A549 (cell line): Measurements from ENCODE around the gene MAZ.

Source experiments
- BHLHE40 ChIP-seq: IDR thresholded peaks from 2 replicates; pipeline ENCODE4 v1.6.1; 2012; ENCODE audit warnings: low read depth, low read length, inconsistent platforms
- CTCF ChIP-seq: fragments of >200 bp; sonication (Bioruptor Twin); formaldehyde crosslinking; IDR thresholded peaks from 3 replicates; pipeline ENCODE4 v1.5.1; 2016
- EP300 ChIP-seq, 2 experiments: fragments of >200 bp; sonication (Bioruptor Twin); formaldehyde crosslinking; IDR thresholded peaks; 2 replicates in 1 of 2; 3 replicates in 1 of 2; pipeline ENCODE4 v1.6.1; 2016 to 2017
- MYC ChIP-seq: IDR thresholded peaks from 2 replicates; pipeline ENCODE4 v1.6.1; 2012; ENCODE audit warnings: mild to moderate bottlenecking, inconsistent platforms, low read length, improper control_type of control experiment, borderline replicate concordance
- NFE2L2 ChIP-seq: fragments of 150-350 bp; conservative IDR thresholded peaks from 2 replicates; pipeline ENCODE4 v1.6.1; 2014; ENCODE audit warnings: low read length
- POLR2A ChIP-seq: IDR thresholded peaks from 2 replicates; pipeline ENCODE4 v1.6.1; 2012; ENCODE audit warnings: mild to moderate bottlenecking, low read length
- RCOR1 ChIP-seq: fragments of 150-350 bp; IDR thresholded peaks from 2 replicates; pipeline ENCODE4 v1.6.1; 2014; ENCODE audit warnings: antibody characterized with exemption, low read length, low read depth

DNA sequence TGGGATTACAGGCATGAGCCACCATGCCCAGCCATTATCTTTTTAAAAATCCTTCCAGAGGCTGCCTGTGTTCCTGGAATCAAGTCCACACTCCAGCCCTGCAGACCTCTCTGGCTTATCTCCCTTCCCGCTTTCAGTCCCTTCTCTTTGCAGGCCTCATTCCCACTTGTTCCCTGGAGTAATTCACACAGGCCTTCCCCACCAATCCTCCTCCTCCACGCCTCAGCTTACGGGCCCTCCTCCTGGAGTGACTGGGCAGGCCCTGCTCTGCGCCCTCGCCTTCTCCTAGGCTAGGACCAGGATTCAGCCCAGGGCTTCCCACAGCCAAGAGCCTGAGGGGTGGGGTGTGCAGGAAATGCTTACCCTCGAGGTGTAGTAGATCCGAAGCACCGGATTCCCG lies 53.9 kb downstream of the MAZ start:
- TF ChIP-seq BHLHE40 = no peak
- TF ChIP-seq POLR2A = no peak
- no peak for TF ChIP-seq MYC
- no peak for TF ChIP-seq EP300 (IDR thresholded peaks at IDR 0.05)
- no peak for TF ChIP-seq CTCF
- no peak for TF ChIP-seq RCOR1
- TF ChIP-seq NFE2L2 = no peak
